Lung (tissue), 12 donors: ENCODE measurements around the gene SLC44A5. TPM values are rescaled to one million over a fixed set of nuclear protein-coding genes. Genes with fewer than 3 reads are reported as not detected.
"Not testable (repeated sequence)": the region's sequence is repeated elsewhere in the genome, so short reads cannot be mapped to it uniquely, and the experiment has no call there.

Experiments
- ATAC-seq: fragments of 200-7000 bp; cut with Tn5 transposase; one replicate; pipeline ENCODE4 v1.9.1; 2020; ENCODE audit warnings: moderate number of reproducible peaks; ENCODE audit not compliant: insufficient read depth, low FRiP score
- DNase-seq, 3 donors: peaks; one replicate each; pipeline ENCODE4 v3.0.0-alpha.2; 2013 to 2017
- H3K27ac ChIP-seq, 2 donors: one replicate each; pipeline ENCODE4 v1.5.1; 2013; ENCODE audit warnings: mild to moderate bottlenecking in 2 of 2, moderate library complexity in 2 of 2, control low read depth in 1 of 2, inconsistent platforms in 1 of 2, low read depth in 1 of 2, low read length in 1 of 2
- H3K27me3 ChIP-seq, 3 donors: one replicate each; pipeline ENCODE4 v1.5.1; 2013; ENCODE audit warnings: low read length in 2 of 3; ENCODE audit not compliant: control insufficient read depth in 3 of 3, insufficient read depth in 3 of 3
- H3K36me3 ChIP-seq, 4 donors: one replicate each; pipeline ENCODE4 v1.5.1; 2013; ENCODE audit warnings: low read length in 4 of 4, mild to moderate bottlenecking in 1 of 4, moderate library complexity in 1 of 4; ENCODE audit not compliant: control insufficient read depth in 4 of 4, insufficient read depth in 4 of 4
- H3K4me1 ChIP-seq, 5 donors: one replicate each; pipeline ENCODE4 v1.5.1; 2013; ENCODE audit warnings: low read length in 5 of 5, mild to moderate bottlenecking in 2 of 5, moderate library complexity in 1 of 5; ENCODE audit not compliant: control insufficient read depth in 5 of 5, insufficient read depth in 5 of 5
- H3K4me3 ChIP-seq: one replicate; pipeline ENCODE4 v1.5.1; 2013; ENCODE audit warnings: mild to moderate bottlenecking, control low read depth, moderate library complexity
- H3K9ac ChIP-seq, 2 donors: one replicate each; pipeline ENCODE4 v1.5.1; 2013; ENCODE audit warnings: low read length in 2 of 2, control low read depth in 1 of 2; ENCODE audit not compliant: insufficient read depth in 1 of 2
- H3K9me3 ChIP-seq, 4 donors: one replicate each; pipeline ENCODE4 v1.5.1; 2013; ENCODE audit warnings: low read length in 3 of 4, mild to moderate bottlenecking in 1 of 4, moderate library complexity in 1 of 4; ENCODE audit not compliant: control insufficient read depth in 4 of 4, insufficient read depth in 3 of 4
- CTCF ChIP-seq: IDR thresholded peaks from 2 replicates; pipeline ENCODE4 v1.5.1; 2012; ENCODE audit warnings: mild to moderate bottlenecking; ENCODE audit errors: control extremely low read depth, extremely low read depth
- WGBS, 2 donors: extraction: QIAGEN DNeasy Blood & Tissue Kit; methylation state at CpG; one replicate each; pipeline ENCODE4 v1.1.7; 2013; 5-methylcytosine and 5-hydroxymethylcytosine counted together
- polyA plus RNA-seq, 2 donors: library from polyadenylated mRNA; stranded (reverse); fragments of 200-250 nt; gene quantifications; one replicate each; pipeline ENCODE4 v1.2.1, GENCODE V29; 2013
- total RNA-seq, 2 donors: library from RNA; depleted of rRNA in 1 of 2; stranded (reverse); fragments of >200 nt in 1 of 2; gene quantifications; one replicate each; pipeline ENCODE4 v1.2.1, GENCODE V29; 2014 to 2021
- donor health status: control.
- donor health status: control.
- donor health status: Bipolar disorder and iron deficiency.
- donor health status: healthy.
- donor health status: DM: yes; HTN: yes; CAD: no.

SLC44A5 gene
- total and polyA plus RNA-seq, 4 donors = 0.10 to 1.6 (median 0.43) TPM

- DNase-seq (no peak), ATAC-seq (no peak)
- no peak overlapping the region for H3K27ac ChIP-seq
- no peak overlapping the region for H3K4me3 ChIP-seq
- WGBS, 2 donors = 83 to 85% methylated on average over 5 of the region's 5 CpGs
- peaks cover 0 to 7% (median 3%) of the 10 kb centered on the region in 4 donors for H3K9me3 ChIP-seq
- no peak overlapping the region for H3K9ac ChIP-seq
- no peak for TF ChIP-seq CTCF
- no peaks in the 10 kb centered on the region for H3K4me1 ChIP-seq
- no peaks in the 10 kb centered on the region for H3K27me3 ChIP-seq
- H3K36me3 ChIP-seq = no peaks in the 10 kb centered on the region
These were observed 237.3 kb downstream of the SLC44A5 start for GRCh38 chr1:75373542-75374159.

GRCh38 chr1:75366595-75366994, 244.3 kb downstream of the SLC44A5 start:
- Histone ChIP-seq H3K9ac (no peak overlapping the region), H3K4me3 (no peak overlapping the region), H3K27ac (no peak overlapping the region), H3K36me3 (no peaks in the 10 kb centered on the region), H3K4me1 (no peaks in the 10 kb centered on the region), H3K27me3 (no peaks in the 10 kb centered on the region), H3K9me3 (peaks cover 0 to 6% (median 2%) of the 10 kb centered on the region in 4 donors)
- DNase-seq (no peak), ATAC-seq (no peak)
- no peak for TF ChIP-seq CTCF
- WGBS, 2 donors = 90 to 92% methylated on average over 1 of the region's 1 CpG

- H3K27me3 ChIP-seq = no peaks in the 10 kb centered on the region
- WGBS, 2 donors = 78 to 83% methylated on average over 2 of the region's 2 CpGs
- H3K27ac ChIP-seq = no peak overlapping the region
- no peaks in the 10 kb centered on the region for H3K4me1 ChIP-seq
- H3K9ac ChIP-seq = no peak overlapping the region
- TF ChIP-seq CTCF = no peak
- no peak for DNase-seq
- no peaks in the 10 kb centered on the region for H3K36me3 ChIP-seq
- no peaks in the 10 kb centered on the region for H3K9me3 ChIP-seq
- no peak overlapping the region for H3K4me3 ChIP-seq
- no peak for ATAC-seq
These were observed 249.7 kb downstream of the SLC44A5 start for GRCh38 chr1:75361260-75361659.

- H3K9ac ChIP-seq, H3K27me3 ChIP-seq, H3K9me3 ChIP-seq, H3K36me3 ChIP-seq, H3K4me1 ChIP-seq, DNase-seq, H3K4me3 ChIP-seq, H3K27ac ChIP-seq, ATAC-seq: not testable (repeated sequence)
- 79% methylated on average over 6 of the region's 6 CpGs for WGBS, 2 donors
These were observed 256.6 kb downstream of the SLC44A5 start for GRCh38 chr1:75354267-75354666.
